Activated naive CD4-positive, alpha-beta T cell treated with anti-CD3 and anti-CD28 coated beads, Interleukin-2, amount 50 U/mL, for 24 hours (primary cell): ENCODE data around the gene CACNB3.
"Not testable (repeated sequence)": the region's sequence is repeated elsewhere in the genome, so short reads cannot be mapped to it uniquely, and the experiment has no call there.

Experiments
- H3K27ac Mint-ChIP-seq: one replicate; pipeline ENCODE4 v1.8.0; 2021; ENCODE audit warnings: mild to moderate bottlenecking, mixed read lengths
- H3K27me3 Mint-ChIP-seq: one replicate; pipeline ENCODE4 v1.8.0; 2021; ENCODE audit warnings: mixed read lengths
- H3K36me3 Mint-ChIP-seq: one replicate; pipeline ENCODE4 v1.8.0; 2021; ENCODE audit warnings: mixed read lengths
- H3K4me1 Mint-ChIP-seq: one replicate; pipeline ENCODE4 v1.8.0; 2021; ENCODE audit warnings: mixed read lengths
- H3K4me3 Mint-ChIP-seq: one replicate; pipeline ENCODE4 v1.8.0; 2021; ENCODE audit warnings: mild to moderate bottlenecking, mixed read lengths
- H3K9me3 Mint-ChIP-seq: one replicate; pipeline ENCODE4 v1.8.0; 2021; ENCODE audit warnings: mixed read lengths

Gene CACNB3

GRCh38 chr12:48823281-48823680 lies 5.0 kb downstream of the CACNB3 start:
- H3K4me3 Mint-ChIP-seq = no peak overlapping the region
- no peak overlapping the region for H3K27ac Mint-ChIP-seq
- no peaks in the 10 kb centered on the region for H3K9me3 Mint-ChIP-seq
- no peaks in the 10 kb centered on the region for H3K27me3 Mint-ChIP-seq
- no peaks in the 10 kb centered on the region for H3K36me3 Mint-ChIP-seq
- peaks cover 7% of the 10 kb centered on the region for H3K4me1 Mint-ChIP-seq

DNA sequence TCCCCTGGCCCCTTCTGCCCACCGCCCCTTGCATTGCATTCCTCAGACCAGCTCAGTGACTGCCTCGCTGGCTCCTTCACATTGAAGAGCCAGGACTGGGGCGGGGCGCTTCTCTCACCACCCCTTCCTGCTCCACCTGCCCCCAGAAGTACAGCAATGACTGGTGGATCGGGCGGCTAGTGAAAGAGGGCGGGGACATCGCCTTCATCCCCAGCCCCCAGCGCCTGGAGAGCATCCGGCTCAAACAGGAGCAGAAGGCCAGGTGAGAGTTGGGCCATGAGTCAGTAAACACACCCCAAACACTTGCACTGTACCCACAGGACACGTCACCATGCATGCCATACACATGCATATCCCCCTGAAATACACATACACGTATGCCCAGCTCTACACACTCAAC lies 5.8 kb downstream of the CACNB3 start:
- H3K4me3 Mint-ChIP-seq = no peak overlapping the region
- H3K27ac Mint-ChIP-seq = no peak overlapping the region
- H3K36me3 Mint-ChIP-seq = no peaks in the 10 kb centered on the region
- H3K9me3 Mint-ChIP-seq = no peaks in the 10 kb centered on the region
- H3K27me3 Mint-ChIP-seq = no peaks in the 10 kb centered on the region
- H3K4me1 Mint-ChIP-seq = peaks cover 3% of the 10 kb centered on the region

DNA sequence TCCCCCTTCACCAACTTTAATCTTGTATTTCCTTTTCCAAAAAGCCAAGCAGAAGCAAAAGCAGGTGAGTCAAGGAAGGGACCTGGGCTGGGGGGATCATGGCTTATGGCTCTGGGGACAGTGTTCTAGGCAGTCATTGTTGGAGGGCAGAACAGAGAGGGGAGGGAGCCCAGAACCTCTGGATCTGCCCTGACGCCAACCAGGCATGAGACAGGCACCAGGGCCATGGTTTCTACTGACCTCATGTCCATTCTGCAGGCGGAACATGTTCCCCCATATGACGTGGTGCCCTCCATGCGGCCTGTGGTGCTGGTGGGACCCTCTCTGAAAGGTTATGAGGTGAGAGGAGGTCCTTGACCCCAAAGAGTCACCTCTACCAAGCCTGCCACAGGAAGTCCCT lies 6.6 kb downstream of the CACNB3 start:
- no peak overlapping the region for H3K27ac Mint-ChIP-seq

GRCh38 chr12:48826209-48826855 lies 8.0 kb downstream of the CACNB3 start:
- Mint-ChIP-seq H3K36me3 (no peaks in the 10 kb centered on the region), H3K27me3 (no peaks in the 10 kb centered on the region), H3K27ac (peak overlapping the region; percentile 25), H3K4me3 (no peak overlapping the region), H3K9me3 (no peaks in the 10 kb centered on the region), H3K4me1 (no peaks in the 10 kb centered on the region)

More for the DNA sequence above, 6.6 kb downstream of the CACNB3 start:
- no peak overlapping the region for H3K4me3 Mint-ChIP-seq
- H3K4me1 Mint-ChIP-seq = no peaks in the 10 kb centered on the region
- no peaks in the 10 kb centered on the region for H3K27me3 Mint-ChIP-seq
- no peaks in the 10 kb centered on the region for H3K9me3 Mint-ChIP-seq
- H3K36me3 Mint-ChIP-seq = no peaks in the 10 kb centered on the region

GRCh38 chr12:48827026-48827425 lies 8.7 kb downstream of the CACNB3 start:
- no peaks in the 10 kb centered on the region for H3K36me3 Mint-ChIP-seq
- H3K9me3 Mint-ChIP-seq = no peaks in the 10 kb centered on the region
- H3K27ac Mint-ChIP-seq = no peak overlapping the region
- H3K27me3 Mint-ChIP-seq = no peaks in the 10 kb centered on the region
- H3K4me3 Mint-ChIP-seq = no peak overlapping the region
- H3K4me1 Mint-ChIP-seq = no peaks in the 10 kb centered on the region

DNA sequence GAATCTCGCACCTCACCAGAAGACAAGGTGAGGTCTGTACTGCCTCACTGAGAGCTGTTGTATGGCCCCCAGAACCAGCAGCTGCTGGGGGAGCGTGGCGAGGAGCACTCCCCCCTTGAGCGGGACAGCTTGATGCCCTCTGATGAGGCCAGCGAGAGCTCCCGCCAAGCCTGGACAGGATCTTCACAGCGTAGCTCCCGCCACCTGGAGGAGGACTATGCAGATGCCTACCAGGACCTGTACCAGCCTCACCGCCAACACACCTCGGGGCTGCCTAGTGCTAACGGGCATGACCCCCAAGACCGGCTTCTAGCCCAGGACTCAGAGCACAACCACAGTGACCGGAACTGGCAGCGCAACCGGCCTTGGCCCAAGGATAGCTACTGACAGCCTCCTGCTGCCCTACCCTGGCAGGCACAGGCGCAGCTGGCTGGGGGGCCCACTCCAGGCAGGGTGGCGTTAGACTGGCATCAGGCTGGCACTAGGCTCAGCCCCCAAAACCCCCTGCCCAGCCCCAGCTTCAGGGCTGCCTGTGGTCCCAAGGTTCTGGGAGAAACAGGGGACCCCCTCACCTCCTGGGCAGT lies 9.3 kb downstream of the CACNB3 start:
- Mint-ChIP-seq H3K4me3 (no peak overlapping the region), H3K4me1 (no peaks in the 10 kb centered on the region), H3K27ac (no peak overlapping the region), H3K9me3 (no peaks in the 10 kb centered on the region), H3K27me3 (no peaks in the 10 kb centered on the region), H3K36me3 (peaks cover 3% of the 10 kb centered on the region)

DNA sequence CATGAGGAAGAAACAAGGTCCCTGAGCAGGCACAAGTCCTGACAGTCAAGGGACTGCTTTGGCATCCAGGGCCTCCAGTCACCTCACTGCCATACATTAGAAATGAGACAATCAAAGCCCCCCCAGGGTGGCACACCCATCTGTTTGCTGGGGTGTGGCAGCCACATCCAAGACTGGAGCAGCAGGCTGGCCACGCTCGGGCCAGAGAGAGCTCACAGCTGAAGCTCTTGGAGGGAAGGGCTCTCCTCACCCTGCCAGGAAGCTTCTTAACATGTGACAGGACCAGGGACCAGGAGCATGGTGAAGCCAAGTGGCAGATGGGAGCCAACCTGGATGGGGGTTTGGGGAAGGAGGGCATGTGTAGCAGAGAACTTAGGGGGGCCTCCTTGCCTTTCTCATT lies 10.0 kb downstream of the CACNB3 start:
- H3K36me3 Mint-ChIP-seq = peaks cover 6% of the 10 kb centered on the region
- no peak overlapping the region for H3K27ac Mint-ChIP-seq

GRCh38 chr12:48828841-48829575 lies 10.7 kb downstream of the CACNB3 start:
- no peaks in the 10 kb centered on the region for H3K9me3 Mint-ChIP-seq
- no peaks in the 10 kb centered on the region for H3K4me1 Mint-ChIP-seq
- no peak overlapping the region for H3K4me3 Mint-ChIP-seq
- H3K27ac Mint-ChIP-seq = no peak overlapping the region
- H3K36me3 Mint-ChIP-seq = peaks cover 9% of the 10 kb centered on the region
- H3K27me3 Mint-ChIP-seq = no peaks in the 10 kb centered on the region

More for the DNA sequence above, 10.0 kb downstream of the CACNB3 start:
- Mint-ChIP-seq H3K4me3 (no peak overlapping the region), H3K9me3 (no peaks in the 10 kb centered on the region), H3K4me1 (no peaks in the 10 kb centered on the region), H3K27me3 (no peaks in the 10 kb centered on the region)

DNA sequence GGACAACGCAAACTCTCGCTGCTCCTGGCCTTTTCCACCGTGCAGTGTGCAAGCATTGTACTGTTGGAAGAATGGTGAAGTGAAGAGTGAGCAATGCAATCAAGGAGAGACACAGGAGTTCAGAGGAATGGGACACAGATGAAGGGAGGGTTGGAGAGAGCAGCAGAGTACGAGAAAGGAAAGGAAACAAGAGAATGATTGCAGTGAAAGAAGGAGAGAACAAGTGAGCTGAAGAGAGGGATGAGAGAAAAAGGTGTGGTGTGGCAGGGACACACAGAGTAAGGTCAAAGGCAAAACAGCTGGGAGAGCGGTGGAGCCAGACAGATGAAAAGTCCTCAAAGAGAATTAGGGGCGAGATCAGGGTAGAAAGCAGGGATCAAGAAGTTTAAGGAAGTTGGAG lies 13.0 kb downstream of the CACNB3 start:
- Mint-ChIP-seq H3K27ac (no peak overlapping the region), H3K36me3 (peaks cover 10% of the 10 kb centered on the region), H3K9me3 (no peaks in the 10 kb centered on the region), H3K4me1 (no peaks in the 10 kb centered on the region), H3K4me3 (no peak overlapping the region), H3K27me3 (no peaks in the 10 kb centered on the region)

GRCh38 chr12:48832321-48833060 lies 14.2 kb downstream of the CACNB3 start:
- no peaks in the 10 kb centered on the region for H3K4me1 Mint-ChIP-seq
- no peak overlapping the region for H3K4me3 Mint-ChIP-seq
- no peak overlapping the region for H3K27ac Mint-ChIP-seq
- H3K9me3 Mint-ChIP-seq = no peaks in the 10 kb centered on the region
- no peaks in the 10 kb centered on the region for H3K27me3 Mint-ChIP-seq
- peaks cover 14% of the 10 kb centered on the region for H3K36me3 Mint-ChIP-seq

GRCh38 chr12:48838048-48838447 lies 19.8 kb downstream of the CACNB3 start:
- H3K27ac Mint-ChIP-seq = no peak overlapping the region
- no peaks in the 10 kb centered on the region for H3K27me3 Mint-ChIP-seq
- no peaks in the 10 kb centered on the region for H3K9me3 Mint-ChIP-seq
- H3K4me3 Mint-ChIP-seq = no peak overlapping the region
- H3K4me1 Mint-ChIP-seq = no peaks in the 10 kb centered on the region
- H3K36me3 Mint-ChIP-seq = peaks cover 17% of the 10 kb centered on the region

DNA sequence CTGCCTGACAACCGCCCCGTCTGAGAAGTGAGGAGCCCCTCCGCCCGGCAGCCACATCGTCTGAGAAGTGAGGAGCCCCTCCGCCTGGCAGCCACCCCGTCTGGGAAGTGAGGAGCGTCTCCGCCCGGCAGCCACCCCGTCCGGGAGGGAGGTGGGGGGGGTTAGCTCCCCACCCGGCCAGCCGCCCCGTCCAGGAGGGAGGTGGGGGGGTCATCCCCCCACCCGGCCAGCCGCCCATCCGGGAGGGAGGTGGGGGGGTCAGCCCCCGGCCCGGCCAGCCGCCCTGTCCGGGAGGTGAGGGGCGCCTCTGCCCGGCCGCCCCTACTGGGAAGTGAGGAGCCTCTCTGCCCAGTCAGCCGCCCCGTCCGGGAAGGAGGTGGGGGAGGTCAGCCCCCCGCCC lies 23.7 kb downstream of the CACNB3 start:
- H3K27ac Mint-ChIP-seq, H3K27me3 Mint-ChIP-seq, H3K9me3 Mint-ChIP-seq, H3K4me3 Mint-ChIP-seq, H3K4me1 Mint-ChIP-seq: not testable (repeated sequence)
- peaks cover 15% of the 10 kb centered on the region for H3K36me3 Mint-ChIP-seq

- no peaks in the 10 kb centered on the region for H3K27me3 Mint-ChIP-seq
- H3K27ac Mint-ChIP-seq = peak within 1 kb of the TSS; percentile 97
- no peaks in the 10 kb centered on the region for H3K9me3 Mint-ChIP-seq
- H3K4me3 Mint-ChIP-seq = peak within 1 kb of the TSS; percentile 87
- H3K4me1 Mint-ChIP-seq = peaks cover 37% of the 10 kb centered on the region
- peaks cover 5% of the 10 kb centered on the region for H3K36me3 Mint-ChIP-seq
These were observed 33.8 kb downstream of the CACNB3 start, which contains the start of gene DDX23 for GRCh38 chr12:48851883-48852733. Gene DDX23, minus strand, starts transcription at chr12:48852163. Its CDS starts 6,381 bp downstream, at chr12:48845782.

GRCh38 chr12:48852734-48853688 lies 34.7 kb downstream of the CACNB3 start:
- Mint-ChIP-seq H3K27ac (peak overlapping the region; percentile 97), H3K4me3 (peak overlapping the region; percentile 87), H3K36me3 (peaks cover 5% of the 10 kb centered on the region), H3K4me1 (peaks cover 31% of the 10 kb centered on the region), H3K9me3 (no peaks in the 10 kb centered on the region), H3K27me3 (no peaks in the 10 kb centered on the region)
